GF-D8 (cell line): ENCODE measurements around the gene GAA.
"Not testable (repeated sequence)": the region's sequence is repeated elsewhere in the genome, so short reads cannot be mapped to it uniquely, and the experiment has no call there.

Experiments used
- DNase-seq: peaks from one replicate; lab custom pipeline; 2025; lab: John Stamatoyannopoulos, UW

The GAA gene

GRCh38 chr17:80083136-80083661 lies 18.2 kb upstream of the GAA start:
- DNase-seq = no peak

DNA sequence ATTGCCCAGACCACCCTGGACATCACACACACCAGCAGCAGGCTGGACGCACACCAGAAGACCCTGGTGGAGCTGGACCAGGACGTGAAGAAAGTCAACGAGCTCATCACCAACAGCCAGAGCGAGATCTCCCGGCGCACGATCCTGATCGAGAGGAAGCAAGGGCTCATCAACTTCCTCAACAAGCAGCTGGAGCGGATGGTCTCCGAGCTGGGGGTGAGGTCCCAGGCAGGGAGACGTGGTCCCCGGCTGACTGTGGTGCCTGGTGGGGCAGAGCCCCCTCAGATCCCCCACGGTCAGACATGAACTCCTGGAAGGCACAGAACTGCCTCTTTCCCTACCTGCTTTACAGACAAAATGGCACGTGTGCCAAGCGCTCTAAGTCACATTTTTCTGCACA lies 16.6 kb upstream of the GAA start:
- no peak for DNase-seq

DNA sequence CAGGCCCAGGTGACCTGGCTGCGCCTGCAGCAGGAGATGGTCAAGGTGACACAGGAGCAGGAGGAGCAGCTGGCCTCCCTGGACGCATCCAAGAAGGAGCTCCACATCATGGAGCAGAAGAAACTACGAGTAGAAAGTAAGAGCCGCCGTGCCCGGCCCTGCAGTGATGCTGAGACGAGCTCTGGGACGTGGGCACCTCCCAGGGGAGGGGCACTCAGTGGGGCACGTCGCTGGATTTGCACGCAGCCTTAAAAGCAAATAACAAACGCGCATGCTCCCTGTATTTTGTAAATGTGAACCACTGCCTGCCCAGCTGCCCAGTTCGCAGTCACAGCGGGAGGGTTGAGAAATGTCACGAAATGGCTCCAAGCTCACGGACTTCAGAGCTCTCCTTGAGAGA lies 15.3 kb upstream of the GAA start:
- no peak for DNase-seq

DNA sequence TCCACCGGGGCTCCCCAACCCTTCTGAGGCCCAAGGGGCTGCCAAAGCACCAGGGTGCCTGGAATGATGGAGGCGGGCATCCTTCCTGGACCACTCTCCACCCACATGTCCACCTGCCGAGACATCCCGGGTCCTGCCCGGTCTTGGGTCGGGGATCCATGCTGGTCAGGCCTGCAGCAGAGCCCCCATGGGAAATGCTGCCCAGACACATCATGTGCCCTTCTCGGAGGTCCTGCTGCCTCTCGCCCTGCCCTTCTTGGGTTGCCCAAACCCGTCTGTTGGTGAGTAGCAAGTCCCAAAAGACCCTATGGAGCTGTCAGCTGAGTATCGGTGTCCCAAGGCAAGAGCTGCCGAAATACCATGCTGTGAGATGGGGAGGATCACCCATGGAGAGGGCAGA lies 14.8 kb upstream of the GAA start:
- DNase-seq = no peak

DNA sequence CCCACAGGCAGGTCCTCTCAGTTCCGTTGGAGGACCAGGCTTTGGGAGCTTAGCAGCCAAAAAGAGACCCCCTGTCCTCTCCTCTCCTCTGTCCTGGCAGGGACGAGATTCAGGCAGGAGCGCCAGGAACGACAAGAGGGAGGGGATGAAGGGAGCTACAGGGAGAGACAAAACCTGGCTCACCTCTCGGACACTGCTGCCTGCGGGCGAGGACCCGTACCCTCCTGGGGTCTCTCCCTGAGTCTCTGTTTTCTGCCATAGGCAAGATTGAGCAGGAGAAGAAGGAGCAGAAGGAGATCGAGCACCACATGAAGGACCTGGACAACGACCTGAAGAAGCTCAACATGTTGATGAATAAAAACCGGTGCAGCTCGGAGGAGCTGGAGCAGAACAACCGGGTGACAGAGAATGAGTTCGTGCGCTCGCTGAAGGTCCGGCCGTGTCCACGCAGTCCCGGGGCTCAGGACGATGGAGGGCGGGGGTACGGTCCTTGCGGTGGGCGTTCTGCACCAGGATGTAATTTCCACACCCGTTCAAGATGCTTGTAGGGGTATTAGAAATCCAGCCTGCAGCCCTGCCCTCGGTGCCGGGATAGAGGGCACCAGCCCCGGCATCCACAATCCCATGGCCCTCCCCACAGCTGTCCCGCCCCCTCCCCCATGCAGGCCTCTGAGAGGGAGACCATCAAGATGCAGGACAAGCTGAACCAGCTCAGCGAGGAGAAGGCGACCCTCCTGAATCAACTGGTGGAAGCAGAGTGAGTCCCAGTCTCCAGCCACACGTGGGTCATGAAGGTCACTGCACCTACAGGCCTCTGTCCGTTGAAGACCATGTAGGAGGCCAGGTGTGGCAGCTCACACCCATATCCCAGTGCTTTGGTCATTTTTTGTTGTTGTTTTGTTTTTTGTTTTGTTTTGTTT lies 13.8 kb upstream of the GAA start:
- DNase-seq = no peak

GRCh38 chr17:80089762-80090161 lies 11.6 kb upstream of the GAA start:
- DNase-seq = no peak

- not testable (repeated sequence) for DNase-seq
Measured at GRCh38 chr17:80090164-80090563, 11.2 kb upstream of the GAA start.

DNA sequence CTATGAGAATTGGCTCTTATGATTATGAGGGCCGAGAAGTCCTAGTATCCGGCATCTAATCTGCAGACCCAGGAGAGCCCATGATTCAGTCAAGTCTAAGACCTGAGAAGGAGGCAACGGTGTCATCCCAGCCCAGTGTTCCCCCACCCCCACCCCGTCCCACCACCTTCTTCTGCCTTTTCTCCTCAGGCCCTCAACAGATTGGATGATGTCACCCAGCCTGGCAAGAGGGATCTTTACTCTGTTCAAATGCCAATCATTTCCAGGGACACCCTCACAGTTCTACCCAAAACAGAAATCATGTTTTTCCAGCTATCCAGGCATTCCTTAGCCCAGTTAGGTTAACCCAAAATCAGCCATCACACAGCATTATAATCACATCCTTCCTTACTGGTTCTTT lies 10.0 kb upstream of the GAA start:
- no peak for DNase-seq

- peak; percentile 23 for DNase-seq
Measured at GRCh38 chr17:80092959-80093358, 8.4 kb upstream of the GAA start.

- no peak for DNase-seq
Measured at GRCh38 chr17:80095038-80095843, 6.1 kb upstream of the GAA start.

- no peak for DNase-seq
Measured at GRCh38 chr17:80095844-80096475, 5.4 kb upstream of the GAA start.

GRCh38 chr17:80096561-80097021 lies 4.8 kb upstream of the GAA start:
- no peak for DNase-seq

DNA sequence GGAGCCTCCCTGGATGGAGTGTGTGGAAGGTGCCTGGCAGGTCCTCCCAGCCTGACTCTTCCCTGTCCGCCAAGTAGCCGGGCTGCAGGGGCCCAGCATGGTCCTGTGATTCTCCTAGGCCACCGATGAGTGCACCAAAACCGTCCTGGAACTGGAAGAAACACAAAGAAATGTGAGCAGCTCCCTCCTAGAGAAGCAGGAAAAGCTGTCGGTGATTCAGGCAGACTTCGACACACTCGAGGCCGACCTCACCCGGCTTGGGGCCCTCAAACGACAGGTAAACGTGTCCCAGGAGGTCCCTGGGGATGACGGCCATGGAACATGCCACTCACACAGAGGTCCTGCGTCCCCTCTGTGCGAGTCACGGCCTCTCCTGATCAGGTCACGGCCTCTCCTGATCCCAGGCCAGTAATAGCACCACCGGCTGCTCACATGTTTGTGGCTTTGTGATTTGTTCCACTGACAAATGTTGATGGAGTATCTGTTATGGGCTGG lies 4.2 kb upstream of the GAA start:
- no peak for DNase-seq

DNA sequence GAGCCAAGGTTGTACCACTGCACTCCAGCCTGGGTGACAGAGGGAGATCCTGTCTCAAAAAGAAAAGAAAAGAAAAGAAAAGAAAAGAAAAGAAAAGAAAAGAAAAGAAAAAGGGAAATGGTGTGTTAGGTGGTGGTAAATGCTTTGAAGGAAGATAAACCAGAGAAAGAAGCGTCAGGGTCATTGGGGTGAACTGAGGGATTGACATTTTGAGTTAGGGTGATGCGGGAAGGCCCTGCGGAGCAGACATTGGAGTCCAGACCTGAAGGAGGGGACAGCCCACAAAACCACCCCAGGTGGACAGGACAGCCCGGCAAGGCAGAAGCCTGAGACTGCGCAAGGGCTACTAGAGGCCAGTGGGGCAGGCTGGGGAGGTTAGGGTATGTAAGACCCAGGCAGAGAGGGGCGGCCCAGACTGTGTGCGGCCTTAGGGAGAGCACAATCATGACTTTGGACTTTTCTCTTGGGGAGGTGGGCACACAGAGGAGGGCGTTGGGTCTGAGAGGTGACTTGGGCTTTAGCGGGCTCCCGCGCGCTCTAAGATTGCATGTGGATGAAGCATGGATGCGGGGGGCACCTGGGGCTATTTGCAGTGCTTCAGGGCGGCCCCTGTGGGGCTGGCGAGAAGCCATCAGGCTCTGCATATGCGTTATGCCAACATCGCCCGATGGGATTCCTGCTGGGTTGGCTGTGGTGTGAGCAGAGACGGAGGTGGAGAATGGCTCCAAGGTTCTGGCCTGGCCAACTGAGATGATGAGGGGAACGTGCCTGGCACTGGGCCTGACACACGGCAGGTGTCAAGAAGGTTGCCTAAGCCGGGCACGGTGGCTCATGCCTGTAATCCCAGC lies 3.3 kb upstream of the GAA start:
- DNase-seq = no peak

DNA sequence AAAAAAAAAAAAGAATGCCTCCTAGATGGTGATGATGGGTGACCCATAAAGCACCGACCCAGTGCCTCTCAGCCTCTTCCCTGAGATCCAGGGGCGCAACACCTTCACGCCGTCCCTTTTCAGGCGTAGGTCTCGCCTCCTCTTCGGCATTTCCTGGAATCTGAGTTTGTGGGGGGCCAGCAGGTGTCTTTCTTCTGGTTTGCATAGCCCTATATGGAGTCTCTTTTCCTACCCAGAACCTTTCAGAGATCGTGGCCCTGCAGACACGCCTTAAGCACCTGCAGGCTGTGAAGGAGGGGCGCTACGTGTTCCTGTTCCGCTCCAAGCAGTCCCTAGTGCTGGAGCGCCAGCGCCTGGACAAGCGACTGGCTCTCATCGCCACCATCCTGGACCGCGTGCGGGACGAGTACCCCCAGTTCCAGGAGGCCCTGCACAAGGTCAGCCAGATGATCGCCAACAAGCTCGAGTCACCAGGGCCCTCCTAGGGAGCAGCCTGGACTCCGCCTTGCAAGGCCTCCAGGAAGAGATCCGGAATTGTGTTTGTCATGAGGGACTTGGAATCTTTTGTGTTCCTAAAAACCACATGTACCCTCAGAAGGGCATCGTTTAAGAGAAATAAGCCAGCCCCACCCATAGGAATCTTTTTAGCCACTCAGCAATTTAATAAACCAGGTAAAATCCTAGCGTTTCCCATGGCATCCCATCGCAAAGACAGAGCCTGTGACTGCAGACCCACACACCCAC lies 1.9 kb upstream of the GAA start:
- DNase-seq = no peak

DNA sequence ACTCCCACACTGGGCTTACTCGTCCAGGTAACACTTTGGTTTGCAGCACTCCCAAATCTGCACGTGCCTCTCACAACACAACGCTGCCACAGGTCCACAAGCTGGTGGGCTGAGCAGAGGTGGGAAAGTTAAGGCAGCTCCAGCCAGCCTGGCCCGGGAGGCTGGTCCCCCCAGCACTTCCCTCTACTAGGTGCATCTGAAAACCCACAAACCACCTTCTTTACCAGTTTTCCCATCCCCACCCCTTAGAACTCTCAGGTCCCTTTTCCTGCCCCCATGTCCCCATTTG lies 1.4 kb upstream of the GAA start:
- no peak for DNase-seq

GRCh38 chr17:80101946-80102663 lies 724 bp downstream of the GAA start:
- DNase-seq = no peak

GRCh38 chr17:80102664-80103448 lies 1.5 kb downstream of the GAA start:
- DNase-seq = no peak

- no peak for DNase-seq
Measured at GRCh38 chr17:80103449-80104085, 2.2 kb downstream of the GAA start.
